GM12865 (cell line): Measurements from ENCODE around the gene DCUN1D3.
A peak's percentile ranks its signal among the peaks of the same experiment; 100 is the strongest.

Source experiments
- DNase-seq: peaks from one replicate; pipeline ENCODE4 v3.0.0; 2010; ENCODE audit warnings: low read depth
- H3K4me3 ChIP-seq: 2 replicates; pipeline ENCODE4 v1.5.1; 2011; ENCODE audit warnings: mild to moderate bottlenecking, low read depth, low read length, control low read depth
- CTCF ChIP-seq: IDR thresholded peaks from 2 replicates; pipeline ENCODE4 v1.5.1; 2011; ENCODE audit warnings: low read length, control low read depth, low read depth, inconsistent platforms; ENCODE audit not compliant: insufficient read depth; ENCODE audit errors: missing control alignments

The DCUN1D3 gene

GRCh38 chr16:20905576-20905975, 5.4 kb upstream of the DCUN1D3 start:
- no peak for DNase-seq
- TF ChIP-seq CTCF = no peak
- no peak overlapping the region for H3K4me3 ChIP-seq

GRCh38 chr16:20904507-20905081, 4.4 kb upstream of the DCUN1D3 start:
- TF ChIP-seq CTCF = no peak
- H3K4me3 ChIP-seq = no peak overlapping the region
- DNase-seq = peak; percentile 76

- DNase-seq = no peak
- H3K4me3 ChIP-seq = no peak overlapping the region
- no peak for TF ChIP-seq CTCF
Observed at GRCh38 chr16:20903899-20904506, 3.8 kb upstream of the DCUN1D3 start.

- no peak for TF ChIP-seq CTCF
- H3K4me3 ChIP-seq = no peak overlapping the region
- no peak for DNase-seq
Observed at GRCh38 chr16:20903116-20903898, 3.1 kb upstream of the DCUN1D3 start.

GRCh38 chr16:20902426-20902825, 2.3 kb upstream of the DCUN1D3 start:
- peak overlapping the region; percentile 71 for H3K4me3 ChIP-seq
- TF ChIP-seq CTCF = no peak
- DNase-seq = no peak

GRCh38 chr16:20901436-20902112, 1.4 kb upstream of the DCUN1D3 start:
- peak; percentile 76 for DNase-seq
- TF ChIP-seq CTCF = no peak
- H3K4me3 ChIP-seq = peak overlapping the region; percentile 71
